Smooth muscle cell (in vitro differentiated cells): ENCODE results near the gene AQP11. TPM values are rescaled to one million over a fixed set of nuclear protein-coding genes. Genes with fewer than 3 reads are reported as not detected.

Experiments
- DNase-seq: peaks from one replicate; lab custom pipeline; 2025; ENCODE audit not compliant: unreplicated experiment; lab: John Stamatoyannopoulos, UW
- H2AFZ ChIP-seq: fragments of 200-600 bp; sonication (generic); 2 replicates; pipeline ENCODE4 v1.6.0; 2016; ENCODE audit warnings: antibody characterized with exemption, low read depth, mild to moderate bottlenecking
- H3F3A ChIP-seq: fragments of 200-600 bp; sonication (generic); 2 replicates; pipeline ENCODE4 v1.6.0; 2017; ENCODE audit warnings: antibody characterized with exemption, low read depth
- H3K27ac ChIP-seq: fragments of 200-600 bp; sonication (generic); 2 replicates; pipeline ENCODE4 v1.5.1; 2016; ENCODE audit warnings: low read depth, mild to moderate bottlenecking
- H3K27me3 ChIP-seq: fragments of 200-600 bp; sonication (generic); 2 replicates; pipeline ENCODE4 v1.6.1; 2016; ENCODE audit warnings: low read depth, mild to moderate bottlenecking
- H3K36me3 ChIP-seq: fragments of 200-600 bp; sonication (generic); 2 replicates; pipeline ENCODE4 v1.5.1; 2016; ENCODE audit warnings: low read depth
- H3K4me1 ChIP-seq: fragments of 200-600 bp; sonication (generic); 2 replicates; pipeline ENCODE4 v1.5.1; 2016; ENCODE audit warnings: low read depth
- H3K4me2 ChIP-seq: fragments of 200-600 bp; sonication (generic); 2 replicates; pipeline ENCODE4 v1.6.0; 2016; ENCODE audit warnings: mild to moderate bottlenecking
- H3K4me3 ChIP-seq: fragments of 200-600 bp; sonication (generic); 2 replicates; pipeline ENCODE4 v1.5.1; 2016; ENCODE audit warnings: mild to moderate bottlenecking
- H3K79me2 ChIP-seq: fragments of 200-600 bp; sonication (generic); 2 replicates; pipeline ENCODE4 v1.6.0; 2016; ENCODE audit warnings: low read depth, mild to moderate bottlenecking
- H3K9ac ChIP-seq: fragments of 200-600 bp; sonication (generic); 2 replicates; pipeline ENCODE4 v1.6.0; 2016; ENCODE audit warnings: low read depth
- H3K9me3 ChIP-seq: fragments of 200-600 bp; sonication (generic); replicated peaks from 2 replicates; pipeline ENCODE4 v1.5.1; 2016; ENCODE audit warnings: low read depth
- H4K20me1 ChIP-seq: fragments of 200-600 bp; sonication (generic); 2 replicates; pipeline ENCODE4 v1.6.0; 2016; ENCODE audit warnings: low read depth
- WGBS: methylation state at CpG from one replicate; pipeline ENCODE4 v1.1.7; 2016; ENCODE audit warnings: low lambda C conversion rate; 5-methylcytosine and 5-hydroxymethylcytosine counted together
- polyA plus RNA-seq: library from polyadenylated mRNA; unstranded; fragments of >200 nt; fragmentation: Nextera tagmentation; extraction: Ambion mirVana; gene quantifications from 2 replicates; pipeline ENCODE4 v1.2.1, GENCODE V29; 2016
- total RNA-seq: library from RNA; depleted of rRNA; stranded (reverse); fragments of >200 nt; gene quantifications from 2 replicates; pipeline ENCODE4 v1.2.3, GENCODE V29; 2014
- TF ChIP-seq, protein P1 (sequence below): fragments of 200-600 bp; sonication (generic); IDR thresholded peaks from 2 replicates; pipeline ENCODE4 v1.5.1; 2017; ENCODE audit warnings: borderline replicate concordance, mild to moderate bottlenecking, antibody characterized with exemption; ENCODE audit not compliant: insufficient read depth, poor library complexity, severe bottlenecking

The AQP11 gene
- total RNA-seq (0.40 and 0.54 TPM in 2 replicates), polyA plus RNA-seq (0.22 and 0.37 TPM in 2 replicates)

GRCh38 chr11:77589521-77590193 is at the start of gene AQP11:
AQP11 (plus strand) TSS chr11:77589953; CDS start chr11:77589993, 40 bp downstream.
- no peak within 1 kb of the TSS for H3K27ac ChIP-seq

GRCh38 chr11:77542296-77542695 is 47.5 kb upstream of the AQP11 start:
- Histone ChIP-seq H3K36me3 (no peaks in the 10 kb centered on the region), H4K20me1 (no peaks in the 10 kb centered on the region), H3K9me3 (no peaks in the 10 kb centered on the region), H3K4me2 (no peak overlapping the region), H3K27me3 (no peaks in the 10 kb centered on the region), H3K4me1 (no peaks in the 10 kb centered on the region), H3K79me2 (no peaks in the 10 kb centered on the region), H3K4me3 (no peak overlapping the region), H3K27ac (no peak overlapping the region), H3K9ac (no peak overlapping the region), H3F3A (no peaks in the 10 kb centered on the region), H2AFZ (no peak overlapping the region)
- 34% methylated on average over 1 of the region's 1 CpG for WGBS
- TF ChIP-seq, protein P1, sequence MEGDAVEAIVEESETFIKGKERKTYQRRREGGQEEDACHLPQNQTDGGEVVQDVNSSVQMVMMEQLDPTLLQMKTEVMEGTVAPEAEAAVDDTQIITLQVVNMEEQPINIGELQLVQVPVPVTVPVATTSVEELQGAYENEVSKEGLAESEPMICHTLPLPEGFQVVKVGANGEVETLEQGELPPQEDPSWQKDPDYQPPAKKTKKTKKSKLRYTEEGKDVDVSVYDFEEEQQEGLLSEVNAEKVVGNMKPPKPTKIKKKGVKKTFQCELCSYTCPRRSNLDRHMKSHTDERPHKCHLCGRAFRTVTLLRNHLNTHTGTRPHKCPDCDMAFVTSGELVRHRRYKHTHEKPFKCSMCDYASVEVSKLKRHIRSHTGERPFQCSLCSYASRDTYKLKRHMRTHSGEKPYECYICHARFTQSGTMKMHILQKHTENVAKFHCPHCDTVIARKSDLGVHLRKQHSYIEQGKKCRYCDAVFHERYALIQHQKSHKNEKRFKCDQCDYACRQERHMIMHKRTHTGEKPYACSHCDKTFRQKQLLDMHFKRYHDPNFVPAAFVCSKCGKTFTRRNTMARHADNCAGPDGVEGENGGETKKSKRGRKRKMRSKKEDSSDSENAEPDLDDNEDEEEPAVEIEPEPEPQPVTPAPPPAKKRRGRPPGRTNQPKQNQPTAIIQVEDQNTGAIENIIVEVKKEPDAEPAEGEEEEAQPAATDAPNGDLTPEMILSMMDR = no peak
- no peak for DNase-seq

More at GRCh38 chr11:77589521-77590193, at the start of gene AQP11:
- H3F3A ChIP-seq = no peaks in the 10 kb centered on the region
- WGBS = under 1% methylated on average over 51 of the region's 75 CpGs
- no peaks in the 10 kb centered on the region for H4K20me1 ChIP-seq
- peak within 1 kb of the TSS; percentile 65 for H3K4me3 ChIP-seq
- no peaks in the 10 kb centered on the region for H3K79me2 ChIP-seq
- no peaks in the 10 kb centered on the region for H3K27me3 ChIP-seq
- peak within 1 kb of the TSS; percentile 97 for H3K4me2 ChIP-seq
- peak within 1 kb of the TSS; percentile 45 for H3K9ac ChIP-seq
- H3K4me1 ChIP-seq = peaks cover 5% of the 10 kb centered on the region
- peak; percentile 75 for DNase-seq
- no peaks in the 10 kb centered on the region for H3K36me3 ChIP-seq
- TF ChIP-seq, protein P1 = no peak
- peak within 1 kb of the TSS; percentile 90 for H2AFZ ChIP-seq
- H3K9me3 ChIP-seq = no peaks in the 10 kb centered on the region

GRCh38 chr11:77547047-77547836 is 42.5 kb upstream of the AQP11 start:
- TF ChIP-seq, protein P1 = no peak
- H3K9me3 ChIP-seq = no peaks in the 10 kb centered on the region
- DNase-seq = no peak
- H3K9ac ChIP-seq = no peak overlapping the region
- 90% methylated on average over 7 of the region's 7 CpGs for WGBS
- no peaks in the 10 kb centered on the region for H3K36me3 ChIP-seq
- no peak overlapping the region for H2AFZ ChIP-seq
- H3F3A ChIP-seq = no peaks in the 10 kb centered on the region
- H3K4me1 ChIP-seq = peaks cover 9% of the 10 kb centered on the region
- no peak overlapping the region for H3K27ac ChIP-seq
- H3K4me2 ChIP-seq = no peak overlapping the region
- no peaks in the 10 kb centered on the region for H3K79me2 ChIP-seq
- no peaks in the 10 kb centered on the region for H3K27me3 ChIP-seq
- H4K20me1 ChIP-seq = no peaks in the 10 kb centered on the region
- H3K4me3 ChIP-seq = no peak overlapping the region
